Measurements from ENCODE around the gene IST1. TPM values are rescaled to one million over a fixed set of nuclear protein-coding genes. Genes with fewer than 3 reads are reported as not detected.

The IST1 gene
- total and polyA plus RNA-seq, 9 of the 15 experiments (the other 6 are each of a cell fraction or from before 2014, with no cell fraction given): 135 to 334 (median 188) TPM

DNA sequence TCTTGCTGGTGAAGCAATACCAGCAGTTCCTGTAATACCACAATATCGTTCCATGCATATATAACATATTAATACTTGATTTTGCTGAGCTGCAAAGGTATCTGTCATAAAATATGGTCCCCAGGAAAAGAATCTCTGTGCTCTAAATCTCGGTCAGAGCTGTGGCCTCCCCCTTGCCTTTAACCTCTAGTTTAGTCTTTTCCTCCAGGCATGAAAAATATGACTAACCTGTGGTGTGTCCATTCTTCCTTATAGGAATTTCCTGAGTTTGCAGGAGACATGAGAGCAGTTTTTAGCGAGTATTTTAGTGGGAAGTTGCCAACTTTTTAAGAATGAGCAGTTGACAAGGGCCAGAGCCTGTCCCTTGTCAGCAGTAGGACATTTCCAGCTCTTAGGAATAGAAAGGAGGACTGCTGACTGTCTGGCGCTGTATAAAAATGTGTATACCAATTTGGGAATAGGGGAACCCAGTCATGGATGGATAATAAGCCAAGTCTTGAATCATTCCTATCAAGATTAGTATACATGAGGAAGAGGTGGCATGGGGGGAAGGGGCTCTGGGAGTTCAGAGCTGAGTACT is 40.9 kb upstream of the IST1 start:
- Histone ChIP-seq H2AFZ (ENCODE audit: low read depth, low read length) (no peak overlapping the region), H3K4me1 (replicated peaks in 1 of 2; ENCODE audit: control insufficient read depth in 2 of 2, insufficient read depth in 2 of 2, low read length in 2 of 2) (no peaks in the 10 kb centered on the region; a peak in 1 of 5 replicates), H3K9me3 (replicated peaks; ENCODE audit: control insufficient read depth, insufficient read depth, low read depth, low read length) (no peaks in the 10 kb centered on the region), H3K9ac (ENCODE audit: insufficient read depth in 1 of 2, low read depth in 2 of 2, low read length in 2 of 2) (no peak overlapping the region), H3K9me1 (ENCODE audit: control insufficient read depth, insufficient read depth, low read length) (peaks cover 3% of the 10 kb centered on the region), H3K36me3 (ENCODE audit: control insufficient read depth, insufficient read depth, low read length) (peaks cover 50% of the 10 kb centered on the region), H3K79me2 (ENCODE audit: control insufficient read depth, insufficient read depth, low read length) (no peaks in the 10 kb centered on the region; the same call in 2 of the 3 replicates), H4K20me1 (replicated peaks; ENCODE audit: control insufficient read depth, insufficient read depth, low read length) (peaks cover 4% of the 10 kb centered on the region), H3K4me3 (no peak overlapping the region), H3K27ac (ENCODE audit: extremely low read depth, low read depth, low read length) (no peak overlapping the region), H3K4me2 (ENCODE audit: insufficient read depth, low read length) (no peak overlapping the region), H3K27me3 (ENCODE audit: control insufficient read depth in 2 of 2, insufficient read depth in 2 of 2, low read length in 2 of 2) (no peaks in the 10 kb centered on the region)
- no TSS peak for BruUV-seq (replicated peaks)
- DNase-seq (ENCODE audit: extremely low read depth in 1 of 4, low spot score in 3 of 4) (no peak), FAIRE-seq (no peak), ATAC-seq (no peak)
- CTCF ChIA-PET (ENCODE audit: low intra/inter-chr PET ratio): no interaction called here
- 69% methylated on average over 4 of the region's 4 CpGs for WGBS (ENCODE audit: insufficient coverage, low coverage, missing lambda C conversion rate)
- POLR2A ChIA-PET: interaction anchor here (0.6 to 2.4 kb wide), 3 partner anchors 9 to 175 kb away, joined by 3 to 12 read pairs (median 4); partner anchors contain the start of gene ATXN1L
- intact Hi-C loops (cut with micrococcal nuclease): no loop called here
- in situ Hi-C loops (cut with MboI): no loop called here
- no peak for TF ChIP-seq ZKSCAN3 (CRISPR knock-in tag; IDR thresholded peaks at IDR 0.05)
- TF ChIP-seq MAFG (tag; conservative IDR thresholded peaks at IDR 0.05): no peak
- TF ChIP-seq SMAD2 (IDR thresholded peaks at IDR 0.05; ENCODE audit: low read depth, low read length): no peak
- no peak for TF ChIP-seq PML (IDR thresholded peaks at IDR 0.05; ENCODE audit: low read length)
- TF ChIP-seq MEF2D (tag; conservative IDR thresholded peaks at IDR 0.05; ENCODE audit: low read depth): no peak
- TF ChIP-seq TEAD4 (IDR thresholded peaks at IDR 0.05; ENCODE audit: low read length): no peak
- TF ChIP-seq TEAD4 (CRISPR knock-in tag; IDR thresholded peaks at IDR 0.05; ENCODE audit: borderline replicate concordance): no peak
- TF ChIP-seq ZNF41 (CRISPR knock-in tag; conservative IDR thresholded peaks at IDR 0.05): no peak
- no peak for TF ChIP-seq GABPA (tag; conservative IDR thresholded peaks at IDR 0.05; ENCODE audit: low read depth)
- TF ChIP-seq, protein P1, sequence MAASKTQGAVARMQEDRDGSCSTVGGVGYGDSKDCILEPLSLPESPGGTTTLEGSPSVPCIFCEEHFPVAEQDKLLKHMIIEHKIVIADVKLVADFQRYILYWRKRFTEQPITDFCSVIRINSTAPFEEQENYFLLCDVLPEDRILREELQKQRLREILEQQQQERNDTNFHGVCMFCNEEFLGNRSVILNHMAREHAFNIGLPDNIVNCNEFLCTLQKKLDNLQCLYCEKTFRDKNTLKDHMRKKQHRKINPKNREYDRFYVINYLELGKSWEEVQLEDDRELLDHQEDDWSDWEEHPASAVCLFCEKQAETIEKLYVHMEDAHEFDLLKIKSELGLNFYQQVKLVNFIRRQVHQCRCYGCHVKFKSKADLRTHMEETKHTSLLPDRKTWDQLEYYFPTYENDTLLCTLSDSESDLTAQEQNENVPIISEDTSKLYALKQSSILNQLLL (CRISPR knock-in tag; IDR thresholded peaks at IDR 0.05; ENCODE audit: borderline replicate concordance): no peak
- TF ChIP-seq, protein P2, sequence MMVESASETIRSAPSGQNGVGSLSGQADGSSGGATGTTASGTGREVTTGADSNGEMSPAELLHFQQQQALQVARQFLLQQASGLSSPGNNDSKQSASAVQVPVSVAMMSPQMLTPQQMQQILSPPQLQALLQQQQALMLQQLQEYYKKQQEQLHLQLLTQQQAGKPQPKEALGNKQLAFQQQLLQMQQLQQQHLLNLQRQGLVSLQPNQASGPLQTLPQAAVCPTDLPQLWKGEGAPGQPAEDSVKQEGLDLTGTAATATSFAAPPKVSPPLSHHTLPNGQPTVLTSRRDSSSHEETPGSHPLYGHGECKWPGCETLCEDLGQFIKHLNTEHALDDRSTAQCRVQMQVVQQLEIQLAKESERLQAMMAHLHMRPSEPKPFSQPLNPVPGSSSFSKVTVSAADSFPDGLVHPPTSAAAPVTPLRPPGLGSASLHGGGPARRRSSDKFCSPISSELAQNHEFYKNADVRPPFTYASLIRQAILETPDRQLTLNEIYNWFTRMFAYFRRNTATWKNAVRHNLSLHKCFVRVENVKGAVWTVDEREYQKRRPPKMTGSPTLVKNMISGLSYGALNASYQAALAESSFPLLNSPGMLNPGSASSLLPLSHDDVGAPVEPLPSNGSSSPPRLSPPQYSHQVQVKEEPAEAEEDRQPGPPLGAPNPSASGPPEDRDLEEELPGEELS (CRISPR knock-in tag; IDR thresholded peaks at IDR 0.05; ENCODE audit: borderline replicate concordance): no peak
- no peak for TF ChIP-seq ARID1B (IDR thresholded peaks at IDR 0.05)
- TF ChIP-seq TFAP4 (CRISPR knock-in tag; IDR thresholded peaks at IDR 0.05; ENCODE audit: borderline replicate concordance): no peak
- TF ChIP-seq PRDM10 (IDR thresholded peaks at IDR 0.05; ENCODE audit: partially characterized antibody): no peak
- TF ChIP-seq SREBF1 (IDR thresholded peaks at IDR 0.05; ENCODE audit: borderline replicate concordance, low read depth, low read length): no peak

Data from K562 (cell line).